ENCODE results near the gene SLC30A7.

DNA sequence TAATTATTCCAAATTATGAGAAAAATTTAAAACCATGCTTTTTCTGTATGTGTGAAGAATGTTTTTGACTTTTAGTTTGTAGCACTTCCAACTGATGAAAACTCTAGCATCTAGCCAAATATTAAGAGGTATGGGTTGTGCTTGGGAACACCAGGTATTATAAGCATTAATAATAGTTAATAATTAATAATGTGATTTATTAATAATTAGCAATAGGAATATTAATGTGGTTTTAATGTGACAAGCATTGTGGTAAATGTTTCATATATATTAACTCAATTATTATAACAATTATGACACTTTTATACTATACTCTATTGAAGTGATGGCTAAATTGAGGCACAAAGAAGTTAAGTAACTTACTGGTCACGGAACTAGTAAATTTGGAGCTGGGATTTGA, 7.9 kb downstream of the SLC30A7 start:
- TF ChIP-seq, protein P1, sequence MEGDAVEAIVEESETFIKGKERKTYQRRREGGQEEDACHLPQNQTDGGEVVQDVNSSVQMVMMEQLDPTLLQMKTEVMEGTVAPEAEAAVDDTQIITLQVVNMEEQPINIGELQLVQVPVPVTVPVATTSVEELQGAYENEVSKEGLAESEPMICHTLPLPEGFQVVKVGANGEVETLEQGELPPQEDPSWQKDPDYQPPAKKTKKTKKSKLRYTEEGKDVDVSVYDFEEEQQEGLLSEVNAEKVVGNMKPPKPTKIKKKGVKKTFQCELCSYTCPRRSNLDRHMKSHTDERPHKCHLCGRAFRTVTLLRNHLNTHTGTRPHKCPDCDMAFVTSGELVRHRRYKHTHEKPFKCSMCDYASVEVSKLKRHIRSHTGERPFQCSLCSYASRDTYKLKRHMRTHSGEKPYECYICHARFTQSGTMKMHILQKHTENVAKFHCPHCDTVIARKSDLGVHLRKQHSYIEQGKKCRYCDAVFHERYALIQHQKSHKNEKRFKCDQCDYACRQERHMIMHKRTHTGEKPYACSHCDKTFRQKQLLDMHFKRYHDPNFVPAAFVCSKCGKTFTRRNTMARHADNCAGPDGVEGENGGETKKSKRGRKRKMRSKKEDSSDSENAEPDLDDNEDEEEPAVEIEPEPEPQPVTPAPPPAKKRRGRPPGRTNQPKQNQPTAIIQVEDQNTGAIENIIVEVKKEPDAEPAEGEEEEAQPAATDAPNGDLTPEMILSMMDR (IDR thresholded peaks at IDR 0.05) = no peak
- TF ChIP-seq POLR2A (IDR thresholded peaks at IDR 0.05) = no peak

All from prostate gland (tissue), 2 donors.